ENCODE data around the gene DGKK. TPM values are rescaled to one million over a fixed set of nuclear protein-coding genes. Genes with fewer than 3 reads are reported as not detected.

The DGKK gene
- polyA plus RNA-seq, 1 donor (not counting 4 experiments of a cell fraction or from before 2014, with no cell fraction given): not detected

- Histone ChIP-seq H3K4me3 (ENCODE audit: control insufficient read depth in 2 of 3, extremely low read depth in 1 of 3, insufficient read depth in 2 of 3, low read depth in 1 of 3, low read length in 3 of 3) (no peak overlapping the region), H3K4me1 (ENCODE audit: control insufficient read depth, extremely low read depth, insufficient read depth, low read length) (no peaks in the 10 kb centered on the region), H3K9me3 (ENCODE audit: control insufficient read depth, low read depth, low read length) (no peaks in the 10 kb centered on the region), H3K27ac (ENCODE audit: control insufficient read depth, insufficient read depth, low read length) (no peak overlapping the region), H3K36me3 (ENCODE audit: control insufficient read depth in 2 of 2, extremely low read depth in 1 of 2, insufficient read depth in 2 of 2, low read length in 2 of 2) (no peaks in the 10 kb centered on the region), H3K9ac (ENCODE audit: control insufficient read depth, extremely low read depth, insufficient read depth, low read length) (no peak overlapping the region), H3K4me2 (ENCODE audit: control insufficient read depth, extremely low read depth, insufficient read depth, low read depth, low read length) (no peak overlapping the region), H3K27me3 (ENCODE audit: control insufficient read depth, extremely low read depth, insufficient read depth, low read length) (no peaks in the 10 kb centered on the region), H3K9me1 (ENCODE audit: control insufficient read depth, extremely low read depth, insufficient read depth, low read length) (no peaks in the 10 kb centered on the region), H4K20me1 (ENCODE audit: control insufficient read depth, extremely low read depth, insufficient read depth, low read length) (no peaks in the 10 kb centered on the region), H2AFZ (ENCODE audit: control insufficient read depth, low read length) (no peak overlapping the region), H3K79me2 (ENCODE audit: control insufficient read depth, insufficient read depth, low read length) (no peaks in the 10 kb centered on the region)
- dilution Hi-C loops (cut with MboI; ENCODE audit: extremely low pct_ligation_motif_present, low sequenced_read_pairs): no loop called here
- FAIRE-seq (no peak), DNase-seq (ENCODE audit: low read depth, low spot score) (no peak)
- TF ChIP-seq EZH2 (IDR thresholded peaks at IDR 0.05; ENCODE audit: low read length) (no peak), CTCF (optimal IDR thresholded peaks at IDR 0.05 in 1 of 3, IDR thresholded peaks at IDR 0.05 in 1 of 3, conservative IDR thresholded peaks at IDR 0.05 in 1 of 3; ENCODE audit: extremely low read depth in 1 of 3, insufficient read depth in 2 of 3, low read length in 3 of 3) (no peak)
Measured at GRCh38 chrX:50514811-50515210, 44.2 kb upstream of the DGKK start.

GRCh38 chrX:50497114-50497513 is 26.5 kb upstream of the DGKK start:
- H3K36me3 ChIP-seq (ENCODE audit: control insufficient read depth in 2 of 2, extremely low read depth in 1 of 2, insufficient read depth in 2 of 2, low read length in 2 of 2): no peaks in the 10 kb centered on the region
- H3K9me1 ChIP-seq (ENCODE audit: control insufficient read depth, extremely low read depth, insufficient read depth, low read length): no peaks in the 10 kb centered on the region
- no peaks in the 10 kb centered on the region for H3K79me2 ChIP-seq (ENCODE audit: control insufficient read depth, insufficient read depth, low read length)
- dilution Hi-C loops (cut with MboI; ENCODE audit: extremely low pct_ligation_motif_present, low sequenced_read_pairs): no loop called here
- DNase-seq (ENCODE audit: low read depth, low spot score) (no peak), FAIRE-seq (no peak)
- H3K9ac ChIP-seq (ENCODE audit: control insufficient read depth, extremely low read depth, insufficient read depth, low read length): no peak overlapping the region
- TF ChIP-seq EZH2 (IDR thresholded peaks at IDR 0.05; ENCODE audit: low read length): no peak
- no peak for TF ChIP-seq CTCF (optimal IDR thresholded peaks at IDR 0.05 in 1 of 3, IDR thresholded peaks at IDR 0.05 in 1 of 3, conservative IDR thresholded peaks at IDR 0.05 in 1 of 3; ENCODE audit: extremely low read depth in 1 of 3, insufficient read depth in 2 of 3, low read length in 3 of 3)
- no peak overlapping the region for H3K4me2 ChIP-seq (ENCODE audit: control insufficient read depth, extremely low read depth, insufficient read depth, low read depth, low read length)
- no peak overlapping the region for H2AFZ ChIP-seq (ENCODE audit: control insufficient read depth, low read length)
- no peaks in the 10 kb centered on the region for H3K27me3 ChIP-seq (ENCODE audit: control insufficient read depth, extremely low read depth, insufficient read depth, low read length)
- no peaks in the 10 kb centered on the region for H3K9me3 ChIP-seq (ENCODE audit: control insufficient read depth, low read depth, low read length)
- H4K20me1 ChIP-seq (ENCODE audit: control insufficient read depth, extremely low read depth, insufficient read depth, low read length): no peaks in the 10 kb centered on the region
- H3K27ac ChIP-seq (ENCODE audit: control insufficient read depth, insufficient read depth, low read length): no peak overlapping the region
- no peaks in the 10 kb centered on the region for H3K4me1 ChIP-seq (ENCODE audit: control insufficient read depth, extremely low read depth, insufficient read depth, low read length)
- H3K4me3 ChIP-seq (ENCODE audit: control insufficient read depth in 2 of 3, extremely low read depth in 1 of 3, insufficient read depth in 2 of 3, low read depth in 1 of 3, low read length in 3 of 3): no peak overlapping the region
